Superior temporal gyrus (tissue), 1 donor: Measurements from ENCODE around the gene IFNA2.
"Not testable (repeated sequence)": the region's sequence is repeated elsewhere in the genome, so short reads cannot be mapped to it uniquely, and the experiment has no call there.

ENCODE experiments used
- DNase-seq: peaks from one replicate; pipeline ENCODE4 v3.0.0-alpha.2; 2016; ENCODE audit errors: extremely low spot score

The IFNA2 gene

GRCh38 chr9:21385131-21385670 lies at the start of gene IFNA2:
Gene IFNA2, minus strand, starts transcription at chr9:21385398. Its CDS starts 69 bp downstream, at chr9:21385329.
- no peak for DNase-seq

- DNase-seq = not testable (repeated sequence)
These were observed 49.8 kb upstream of the IFNA2 start for GRCh38 chr9:21435015-21435383.

GRCh38 chr9:21434202-21435014 lies 49.2 kb upstream of the IFNA2 start:
- peak; percentile 91 for DNase-seq

GRCh38 chr9:21432672-21433425 lies 47.7 kb upstream of the IFNA2 start:
- no peak for DNase-seq

- no peak for DNase-seq
These were observed 44.0 kb upstream of the IFNA2 start for GRCh38 chr9:21429191-21429590.

GRCh38 chr9:21428235-21428634 lies 43.0 kb upstream of the IFNA2 start:
- DNase-seq = no peak

GRCh38 chr9:21415493-21416267 lies 30.5 kb upstream of the IFNA2 start:
- no peak for DNase-seq

- no peak for DNase-seq
These were observed 29.2 kb upstream of the IFNA2 start for GRCh38 chr9:21414220-21414940.

- DNase-seq = no peak
These were observed 28.4 kb upstream of the IFNA2 start for GRCh38 chr9:21413624-21414023.

GRCh38 chr9:21413151-21413550 lies 28.0 kb upstream of the IFNA2 start:
- DNase-seq = no peak

GRCh38 chr9:21412107-21412506 lies 26.9 kb upstream of the IFNA2 start:
- DNase-seq = no peak

GRCh38 chr9:21408817-21409216 lies 23.6 kb upstream of the IFNA2 start, which contains the start of gene IFNA8:
Gene IFNA8, plus strand, starts transcription at chr9:21409117. Its CDS starts 60 bp downstream, at chr9:21409177.
- DNase-seq = no peak

- no peak for DNase-seq
These were observed 18.9 kb upstream of the IFNA2 start for GRCh38 chr9:21404146-21404545.

- peak; percentile 55 for DNase-seq
These were observed 17.4 kb upstream of the IFNA2 start for GRCh38 chr9:21402386-21403251.

GRCh38 chr9:21399956-21400355 lies 14.8 kb upstream of the IFNA2 start:
- no peak for DNase-seq

GRCh38 chr9:21398955-21399489 lies 13.8 kb upstream of the IFNA2 start:
- DNase-seq = no peak

- DNase-seq = peak; percentile 76
These were observed 10.8 kb upstream of the IFNA2 start for GRCh38 chr9:21395778-21396717.

- DNase-seq = no peak
These were observed 7.1 kb upstream of the IFNA2 start for GRCh38 chr9:21392270-21392669.

GRCh38 chr9:21383627-21384026 lies 1.6 kb downstream of the IFNA2 start:
- no peak for DNase-seq
